Kidney (tissue), 22 donors: Measurements from ENCODE around the gene ABHD18. TPM values are rescaled to one million over a fixed set of nuclear protein-coding genes. Genes with fewer than 3 reads are reported as not detected.

Experiments used
- DNase-seq, 5 donors: peaks; one replicate each; pipeline ENCODE4 v3.0.0-alpha.2; 2013 to 2020
- FAIRE-seq: peaks from 2 replicates; lab custom pipeline; 2012; peaks lifted over from hg19 to GRCh38; lab: Jason Lieb, UNC
- H3K27ac ChIP-seq, 2 donors: one replicate each; pipeline ENCODE4 v1.7.0; 2013; ENCODE audit warnings: low read depth in 2 of 2, low read length in 2 of 2, inconsistent platforms in 1 of 2
- H3K27me3 ChIP-seq: one replicate; pipeline ENCODE4 v1.7.1; 2013; ENCODE audit warnings: low read length, inconsistent platforms; ENCODE audit not compliant: control insufficient read depth, insufficient read depth
- H3K36me3 ChIP-seq, 3 donors: one replicate each; pipeline versions ENCODE4 v1.7.0 to v1.7.1; 2013; ENCODE audit warnings: low read length in 3 of 3, control low read depth in 1 of 3, inconsistent platforms in 1 of 3; ENCODE audit not compliant: insufficient read depth in 3 of 3, control insufficient read depth in 2 of 3
- H3K4me1 ChIP-seq, 3 donors: one replicate each; pipeline versions ENCODE4 v1.7.0 to v1.7.1; 2013; ENCODE audit warnings: low read length in 3 of 3, inconsistent platforms in 1 of 3, low read depth in 1 of 3; ENCODE audit not compliant: control insufficient read depth in 2 of 3, insufficient read depth in 2 of 3
- H3K4me3 ChIP-seq, 3 donors: one replicate each; pipeline versions ENCODE4 v1.7.0 to v1.8.1; 2013; ENCODE audit warnings: low read length in 3 of 3, control low read depth in 1 of 3, inconsistent platforms in 1 of 3
- H3K9ac ChIP-seq, 3 donors: one replicate each; pipeline versions ENCODE4 v1.7.0 to v1.7.1; 2013; ENCODE audit warnings: low read length in 3 of 3, control low read depth in 1 of 3, inconsistent platforms in 1 of 3
- H3K9me3 ChIP-seq, 3 donors: one replicate each; pipeline versions ENCODE4 v1.7.0 to v1.7.1; 2013; ENCODE audit warnings: low read length in 3 of 3, control low read depth in 1 of 3, inconsistent platforms in 1 of 3; ENCODE audit not compliant: control insufficient read depth in 2 of 3, insufficient read depth in 1 of 3
- intact Hi-C: fragments of 100-400 bp; cut with DNase I; formaldehyde crosslinking; loops from one replicate; pipeline ENCODE4 v1.11.1; 2022
- long read RNA-seq, 10 donors: library from polyadenylated mRNA in 1 of 10; unstranded in 1 of 10; transcript quantifications; one replicate each; pipeline ENCODE4 v2.0.0 and lab custom pipeline, GENCODE V29; 2021 to 2026
- polyA plus RNA-seq: library from polyadenylated mRNA; stranded (reverse); fragments of 350-450 nt; fragmentation: Illumina TruSeq; extraction: RNeasy Lipid Tissue Mini Kit (QIAGEN cat#74804); gene quantifications from one replicate; pipeline ENCODE4 v1.2.3, GENCODE V29; 2014; ENCODE audit warnings: low read depth, low replicate concordance; ENCODE audit not compliant: insufficient read depth
- total RNA-seq: library from RNA; stranded (reverse); fragmentation: NEBNext Ultra II Directional; extraction: Animal tissue kit (Norgen Biotek cat#: 25700); gene quantifications from one replicate; pipeline ENCODE4 v1.2.1, GENCODE V29; 2021
- TF ChIP-seq, protein P1 (sequence below): IDR thresholded peaks from 3 replicates; pipeline ENCODE4 v1.5.1; 2012; ENCODE audit warnings: mild to moderate bottlenecking, moderate library complexity, borderline replicate concordance; ENCODE audit not compliant: insufficient read depth; ENCODE audit errors: extremely low read depth
- donor health status: control.
- donor health status: control.
- donor health status: control.
- donor health status: control.
- donor health status: control.
- donor health status: DM: yes; HTN: yes; CAD: no.
- donor health status: Normal renal cell carcinoma (clear cell type).

ABHD18 gene
- total RNA-seq (12.3 TPM), polyA plus RNA-seq (5.6 TPM)
- long read RNA-seq, donor 1, result 0 reads
- long read RNA-seq, donor 2, result 0 reads
- long read RNA-seq, donor 3, result 0 reads
- long read RNA-seq, donor 4, partial matches to known transcripts, result 0 of 1 reads
- long read RNA-seq, donor 4, other reads (novel, unspliced or antisense), result 0 of 1 reads
- long read RNA-seq, donor 5, result 0 reads
- long read RNA-seq, donor 6, result 0 reads
- long read RNA-seq, donor 7, full-length matches to known transcripts, result 2 of 9 reads
- long read RNA-seq, donor 7, partial matches to known transcripts, result 3 of 9 reads
- long read RNA-seq, donor 7, other reads (novel, unspliced or antisense), result 4 of 9 reads
- long read RNA-seq, donor 8, result 0 reads
- long read RNA-seq, donor 9, result 0 reads
- long read RNA-seq, donor 10, full-length matches to known transcripts, result 1 of 8 reads
- long read RNA-seq, donor 10, partial matches to known transcripts, result 7 of 8 reads
- long read RNA-seq, donor 10, other reads (novel, unspliced or antisense), result 0 of 8 reads

DNA sequence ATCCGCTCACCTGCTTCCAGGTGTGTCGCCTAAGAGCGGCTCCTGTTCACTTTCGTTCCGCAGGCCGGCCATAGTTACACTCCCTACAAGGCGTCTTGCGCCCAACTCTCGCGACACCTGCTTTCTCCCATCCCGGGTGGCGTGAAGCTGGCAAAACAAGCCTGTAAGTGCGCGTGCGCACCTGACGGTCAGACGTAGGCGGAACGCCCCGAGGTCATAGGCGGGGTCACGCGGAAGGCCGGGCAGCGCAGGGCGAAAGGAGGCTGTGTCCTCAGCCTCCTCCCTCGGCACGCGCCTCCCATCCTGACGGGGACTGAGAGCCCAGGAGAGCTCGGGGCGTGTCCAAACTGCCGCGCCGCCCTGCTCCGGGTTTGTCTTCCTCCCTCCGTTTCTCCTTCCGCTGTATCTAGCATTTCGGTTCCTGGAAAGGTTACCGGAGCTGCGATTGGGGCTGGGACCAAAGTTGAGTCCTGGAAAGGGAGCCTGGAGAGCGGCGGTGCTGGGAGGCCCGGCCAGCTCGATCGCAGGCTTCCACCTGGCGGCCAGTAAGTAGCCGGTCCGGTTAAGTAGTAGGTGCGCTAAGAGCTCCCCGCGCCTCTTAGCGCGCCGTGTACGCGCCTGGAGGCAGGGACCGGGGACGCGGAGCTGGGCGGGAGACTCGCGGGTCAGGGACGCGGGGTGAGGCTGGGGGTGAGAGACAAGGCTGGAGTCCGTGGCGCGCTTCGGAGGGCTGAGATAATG lies at the start of gene ABHD18, which contains the start of gene MFSD8:
ABHD18 (plus strand) TSS at position 345 of the 741 bp plus-strand sequence. CDS start 17,550 bp downstream, outside the sequence.
MFSD8 (minus strand) TSS at position 112 of the 741 bp plus-strand sequence; CDS start at position 72, 40 bp downstream.
- TF ChIP-seq, protein P1, sequence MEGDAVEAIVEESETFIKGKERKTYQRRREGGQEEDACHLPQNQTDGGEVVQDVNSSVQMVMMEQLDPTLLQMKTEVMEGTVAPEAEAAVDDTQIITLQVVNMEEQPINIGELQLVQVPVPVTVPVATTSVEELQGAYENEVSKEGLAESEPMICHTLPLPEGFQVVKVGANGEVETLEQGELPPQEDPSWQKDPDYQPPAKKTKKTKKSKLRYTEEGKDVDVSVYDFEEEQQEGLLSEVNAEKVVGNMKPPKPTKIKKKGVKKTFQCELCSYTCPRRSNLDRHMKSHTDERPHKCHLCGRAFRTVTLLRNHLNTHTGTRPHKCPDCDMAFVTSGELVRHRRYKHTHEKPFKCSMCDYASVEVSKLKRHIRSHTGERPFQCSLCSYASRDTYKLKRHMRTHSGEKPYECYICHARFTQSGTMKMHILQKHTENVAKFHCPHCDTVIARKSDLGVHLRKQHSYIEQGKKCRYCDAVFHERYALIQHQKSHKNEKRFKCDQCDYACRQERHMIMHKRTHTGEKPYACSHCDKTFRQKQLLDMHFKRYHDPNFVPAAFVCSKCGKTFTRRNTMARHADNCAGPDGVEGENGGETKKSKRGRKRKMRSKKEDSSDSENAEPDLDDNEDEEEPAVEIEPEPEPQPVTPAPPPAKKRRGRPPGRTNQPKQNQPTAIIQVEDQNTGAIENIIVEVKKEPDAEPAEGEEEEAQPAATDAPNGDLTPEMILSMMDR, result peak; percentile 31
- no peaks in the 10 kb centered on the region for H3K27me3 ChIP-seq
- no peaks in the 10 kb centered on the region for H3K36me3 ChIP-seq
- H3K9me3 ChIP-seq, result no peaks in the 10 kb centered on the region
- FAIRE-seq (peak; percentile 84), DNase-seq (peak; percentile 98 to 100 (median 99))
- H3K4me3 ChIP-seq, result peak within 1 kb of the TSS; percentile 66 to 99 (median 87)
- H3K9ac ChIP-seq, result peak within 1 kb of the TSS; percentile 48 to 97 (median 91)
- intact Hi-C loops, result no loop called here
- H3K27ac ChIP-seq, result peak within 1 kb of the TSS; percentile 97 to 99
- H3K4me1 ChIP-seq, result peaks cover 2 to 4% (median 3%) of the 10 kb centered on the region in 3 donors

DNA sequence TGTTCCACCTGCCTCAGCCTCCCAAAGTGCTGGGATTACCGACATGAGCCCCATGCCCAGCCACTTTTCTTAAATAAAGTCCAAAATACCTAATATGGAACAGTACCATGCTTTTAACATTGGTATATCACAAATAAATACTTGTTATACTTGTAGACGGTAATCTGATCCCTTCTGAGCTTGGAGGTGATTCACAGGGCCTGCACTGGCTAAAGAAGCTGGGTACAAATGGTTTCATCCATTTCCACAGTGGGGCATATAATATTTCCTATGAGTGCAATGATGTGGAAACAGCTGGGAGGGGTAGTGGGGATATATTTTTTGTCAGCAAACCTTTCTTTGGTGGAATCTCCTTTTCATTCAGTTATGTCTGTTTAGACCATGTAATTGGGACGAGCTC lies 48.7 kb upstream of the ABHD18 start:
- H3K27ac ChIP-seq, result no peak overlapping the region
- H3K4me3 ChIP-seq, result no peak overlapping the region
- H3K9me3 ChIP-seq, result no peaks in the 10 kb centered on the region
- DNase-seq, result no peak
- no peak overlapping the region for H3K9ac ChIP-seq
- peaks cover 2 to 6% (median 5%) of the 10 kb centered on the region in 3 donors for H3K36me3 ChIP-seq
- TF ChIP-seq, protein P1, result no peak
- no peak for FAIRE-seq
- no peaks in the 10 kb centered on the region for H3K27me3 ChIP-seq
- intact Hi-C loops, result no loop called here
- H3K4me1 ChIP-seq, result no peaks in the 10 kb centered on the region

GRCh38 chr4:127917151-127917550 lies 48.1 kb upstream of the ABHD18 start:
- H3K9me3 ChIP-seq, result no peaks in the 10 kb centered on the region
- no peaks in the 10 kb centered on the region for H3K27me3 ChIP-seq
- H3K27ac ChIP-seq, result no peak overlapping the region
- TF ChIP-seq, protein P1, result no peak
- no peak overlapping the region for H3K4me3 ChIP-seq
- FAIRE-seq (no peak), DNase-seq (no peak)
- intact Hi-C loops, result no loop called here
- H3K36me3 ChIP-seq, result peaks cover 2 to 6% (median 5%) of the 10 kb centered on the region in 3 donors
- H3K4me1 ChIP-seq, result no peaks in the 10 kb centered on the region
- H3K9ac ChIP-seq, result no peak overlapping the region
